HG02973 (cell line): Measurements from ENCODE around the gene IL18R1.

Experiments used
- ATAC-seq: cut with Tn5 transposase; IDR thresholded peaks from one replicate; pipeline ENCODE4 v1.9.1; 2021; ENCODE audit warnings: moderate library complexity; ENCODE audit not compliant: unreplicated experiment

Gene IL18R1

DNA sequence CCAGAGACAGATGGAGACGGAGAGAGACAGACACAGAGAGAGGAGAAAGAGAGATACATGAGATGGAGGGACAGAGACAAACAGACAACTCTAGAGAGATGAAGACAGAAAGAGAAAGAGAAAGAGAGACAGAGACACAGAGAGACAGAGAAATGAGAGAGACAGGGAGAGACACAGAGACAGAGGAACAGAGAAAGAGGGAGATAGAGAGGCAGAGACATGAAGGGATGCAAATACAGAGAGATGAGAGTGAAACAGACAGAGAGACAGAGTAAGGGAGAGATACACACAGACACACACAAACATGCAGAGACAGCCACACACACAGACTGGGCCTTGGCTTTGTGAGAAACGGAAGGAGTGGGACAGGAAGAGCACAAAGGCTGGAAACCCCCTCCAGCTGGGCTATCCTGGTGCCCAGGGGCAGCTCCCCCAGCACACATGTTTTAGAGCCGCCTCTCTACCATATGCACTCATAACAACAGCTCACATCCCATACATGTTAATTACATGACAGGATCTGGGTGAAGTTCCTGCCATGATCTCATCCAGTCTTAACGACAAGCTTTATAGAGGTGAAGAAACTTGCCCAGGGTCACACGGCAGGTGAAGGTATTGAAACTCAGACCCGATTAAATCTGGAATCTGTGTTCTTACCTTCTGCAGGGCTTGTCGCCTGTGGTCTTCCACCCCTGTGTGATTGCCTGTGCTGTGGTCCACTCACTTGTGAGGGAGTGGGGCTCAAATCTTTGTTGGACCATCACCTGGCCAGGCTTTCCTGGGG, 32.4 kb downstream of the IL18R1 start:
- no peak for ATAC-seq

DNA sequence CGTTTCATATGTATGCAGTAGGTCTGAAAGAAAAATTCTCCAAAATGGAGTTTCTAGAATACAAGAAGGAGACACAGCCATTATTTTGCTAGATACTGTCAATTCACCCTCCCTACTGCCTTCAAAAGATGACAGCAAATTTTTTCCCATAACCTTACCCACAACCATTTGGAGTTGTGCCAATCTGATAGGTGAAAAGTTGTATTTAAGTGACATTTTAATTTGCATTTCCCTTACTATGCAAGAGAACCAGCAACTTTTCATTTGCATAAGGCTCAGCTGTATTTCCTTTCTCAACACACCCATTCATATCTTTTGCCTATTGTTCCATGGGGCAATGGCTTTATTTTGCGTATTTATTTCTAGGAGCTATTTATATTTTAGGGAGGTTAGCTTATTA, 36.0 kb downstream of the IL18R1 start:
- no peak for ATAC-seq

DNA sequence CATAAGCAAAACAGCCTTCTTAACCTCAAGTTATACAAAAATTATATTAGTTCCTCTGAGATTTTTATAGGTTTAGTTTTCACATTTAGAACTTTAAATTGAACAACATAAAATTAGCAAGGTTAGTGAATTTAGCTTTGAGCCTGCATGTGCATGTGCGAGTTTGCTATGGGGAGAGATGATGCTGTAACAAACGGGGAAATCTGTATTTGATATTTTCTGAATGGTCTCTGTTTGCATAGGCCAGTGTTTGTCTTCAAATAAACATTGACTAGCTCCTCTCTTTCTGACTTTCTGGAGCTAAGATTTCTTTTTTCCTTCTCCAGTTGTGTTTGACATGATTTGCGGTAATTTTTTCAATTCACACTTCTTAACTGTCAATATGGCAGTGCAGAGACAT, 36.5 kb downstream of the IL18R1 start:
- no peak for ATAC-seq

DNA sequence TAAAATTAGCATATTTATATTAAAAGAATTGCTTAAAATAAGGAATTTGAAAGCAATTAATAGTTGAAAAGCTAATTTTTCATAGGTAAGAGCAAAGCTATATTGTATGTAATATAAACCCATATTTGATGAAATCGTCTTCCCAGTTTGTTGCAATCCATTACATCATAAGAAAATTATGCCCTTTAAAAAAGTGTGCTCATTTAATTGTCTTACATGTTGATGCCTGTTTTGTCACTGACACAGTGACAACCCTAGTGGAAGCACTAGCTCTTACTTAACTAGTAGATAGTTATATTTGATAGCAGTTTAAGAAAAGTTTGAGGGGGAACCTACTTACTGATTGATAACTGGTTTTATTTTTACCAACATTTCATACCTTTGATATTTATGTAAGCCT, 37.3 kb downstream of the IL18R1 start:
- ATAC-seq: no peak

DNA sequence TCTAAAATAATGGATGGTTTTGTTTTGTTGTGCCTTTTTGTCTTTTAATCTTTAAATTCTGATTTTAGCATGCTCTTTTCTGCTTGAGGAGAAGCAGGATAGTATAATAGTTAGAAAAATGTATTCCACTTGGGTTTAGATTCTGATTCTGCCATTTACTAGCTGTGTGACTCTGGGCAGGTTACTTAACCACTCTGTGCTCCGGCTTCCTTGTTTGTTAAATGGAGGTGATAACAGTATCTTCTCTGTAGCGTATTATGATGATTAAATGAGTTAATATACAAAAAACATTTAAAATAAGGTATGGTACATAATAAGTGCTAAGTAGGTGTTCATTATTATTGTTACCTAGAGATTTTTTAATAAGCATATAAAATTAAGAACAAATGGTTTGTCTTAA, 40.4 kb downstream of the IL18R1 start:
- no peak for ATAC-seq

DNA sequence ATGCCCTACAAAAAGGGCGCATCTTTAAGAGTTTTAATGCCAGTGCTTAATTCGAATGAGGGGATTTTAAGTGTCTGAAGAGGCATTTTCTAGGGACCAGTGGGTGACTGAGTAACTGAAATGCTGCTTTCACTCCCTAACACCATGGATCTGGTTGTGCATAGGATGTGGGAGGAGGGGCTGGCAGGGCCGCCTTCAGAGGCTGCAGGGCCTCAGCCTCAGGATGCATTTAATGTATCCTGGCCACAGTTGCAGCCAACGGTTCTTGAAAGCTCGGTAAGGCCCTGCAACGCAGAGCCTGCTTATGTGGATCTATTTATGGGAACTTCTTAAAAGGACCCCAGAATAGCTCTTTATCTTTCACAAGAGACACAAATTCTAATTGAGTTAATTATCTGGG, 41.6 kb downstream of the IL18R1 start:
- no peak for ATAC-seq

DNA sequence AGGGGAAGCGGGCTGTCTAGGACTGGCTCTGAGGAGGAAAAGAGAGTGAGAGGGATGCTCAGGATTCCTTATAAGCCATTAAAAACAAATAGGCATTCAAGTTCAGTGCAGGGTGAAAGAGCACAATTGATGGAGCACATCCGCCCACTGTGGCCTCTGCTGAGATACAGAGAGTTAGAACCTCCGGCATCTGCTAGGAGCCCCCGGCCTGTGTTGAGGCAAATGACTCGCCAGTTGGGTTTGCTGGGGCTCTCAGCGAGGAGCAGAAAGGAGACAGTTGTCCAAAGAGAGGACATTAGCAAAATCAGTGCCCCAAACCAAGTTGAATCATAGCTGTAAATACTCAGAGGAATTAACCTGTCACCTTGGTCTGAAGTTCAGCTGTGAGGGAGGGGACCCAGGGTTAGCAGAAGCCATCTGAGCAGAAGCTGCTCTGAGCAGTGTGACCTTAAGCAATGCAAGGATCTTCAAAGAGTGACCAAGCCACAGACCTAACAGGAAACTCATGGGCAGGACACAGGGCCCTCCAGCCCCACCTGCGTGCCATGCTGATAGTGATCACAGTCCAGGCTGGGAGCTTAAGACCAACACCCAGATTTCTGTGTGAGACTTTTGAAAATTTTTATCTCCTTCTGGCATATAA, 44.0 kb downstream of the IL18R1 start:
- no peak for ATAC-seq

DNA sequence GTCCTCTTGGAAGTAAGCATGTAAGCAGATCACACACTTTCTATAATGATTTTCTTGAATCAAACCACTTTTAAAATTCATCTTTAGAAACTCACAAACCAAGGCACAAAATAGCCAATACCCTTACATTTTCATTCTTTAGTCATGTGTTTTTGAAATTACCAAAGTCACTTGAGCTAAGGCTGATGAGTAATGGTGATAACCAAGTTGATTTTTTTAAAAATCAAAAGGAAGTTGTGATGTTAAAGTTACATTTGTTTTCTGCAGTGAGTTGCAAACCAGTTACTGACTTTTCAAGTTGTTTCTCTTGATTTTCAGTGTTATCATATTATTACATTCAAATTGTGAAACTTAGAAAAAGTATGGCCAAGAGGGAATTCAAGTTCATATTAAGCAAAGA, 45.9 kb downstream of the IL18R1 start:
- ATAC-seq: no peak

DNA sequence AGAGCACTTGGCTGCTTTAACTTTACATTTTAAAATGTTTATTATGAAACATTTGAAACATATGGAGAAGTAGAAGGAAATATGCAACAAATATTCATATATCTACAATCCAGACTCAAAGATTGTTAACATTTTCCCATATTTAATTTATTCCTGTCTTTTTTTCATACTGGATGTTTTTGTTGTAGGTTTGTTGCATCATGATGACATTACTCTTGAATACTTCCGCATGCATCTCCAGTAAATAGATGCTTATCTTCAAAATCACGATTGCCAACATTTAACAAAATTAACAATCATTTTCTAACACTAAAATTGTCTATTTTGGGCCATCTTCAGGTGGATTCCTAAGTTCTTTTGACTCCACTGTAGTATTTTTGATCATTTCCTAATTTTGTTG, 46.3 kb downstream of the IL18R1 start:
- ATAC-seq: no peak

DNA sequence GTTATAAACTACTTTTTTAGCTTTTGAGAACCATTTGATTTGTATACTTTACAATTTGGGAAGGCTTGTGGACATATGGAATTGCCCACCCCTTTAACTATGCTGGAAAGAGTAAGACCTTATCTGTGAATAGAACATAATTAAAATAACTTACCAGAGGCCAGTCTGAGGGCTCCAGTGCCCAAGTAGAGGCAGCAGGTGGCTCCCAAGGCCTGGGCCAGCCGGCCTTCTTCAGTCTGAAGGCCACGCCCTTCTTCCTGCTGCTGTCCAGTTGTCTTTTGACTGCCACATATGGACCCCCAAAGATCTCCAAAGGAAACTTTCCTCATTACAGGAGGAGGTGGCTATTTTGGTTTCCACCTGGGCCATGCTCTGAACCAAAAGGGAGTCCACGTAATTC, 55.4 kb downstream of the IL18R1 start:
- ATAC-seq: no peak

DNA sequence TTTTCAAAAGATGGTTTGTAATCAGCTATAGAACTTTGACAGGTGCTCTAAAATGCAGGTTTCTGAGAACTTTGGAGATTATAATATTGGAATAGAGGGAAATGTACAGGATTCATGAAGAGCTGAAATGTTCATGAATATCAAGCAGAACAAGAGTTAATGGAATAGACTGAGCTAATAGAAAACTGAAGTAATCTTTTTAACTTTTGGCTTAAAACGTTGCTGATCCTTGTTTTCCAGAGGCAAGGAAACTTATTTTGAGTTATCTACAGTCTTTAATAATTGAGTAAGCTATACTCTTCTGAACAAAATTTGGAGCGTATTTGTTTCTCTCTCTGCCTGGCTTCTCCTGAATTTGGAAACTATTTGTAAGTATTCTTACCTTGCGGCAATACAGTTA, 56.6 kb downstream of the IL18R1 start:
- ATAC-seq: no peak

DNA sequence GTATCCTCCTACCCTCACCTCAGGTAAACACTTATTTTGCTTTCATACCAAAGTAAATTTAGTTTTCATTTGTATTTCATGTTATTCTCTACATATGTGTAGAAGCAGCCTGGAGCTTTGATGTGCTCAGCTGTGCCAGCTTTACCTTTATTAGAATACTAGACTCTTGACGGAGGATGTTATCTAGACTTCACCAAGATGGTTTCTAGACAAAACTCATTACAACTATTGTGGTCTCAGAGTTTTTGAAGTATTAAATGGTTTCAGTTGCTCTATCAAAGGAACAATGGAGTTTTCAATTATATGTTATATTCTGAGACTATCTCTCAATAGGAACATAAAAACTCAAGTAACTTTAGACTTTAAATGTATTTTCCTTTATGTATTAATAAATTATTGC, 62.4 kb downstream of the IL18R1 start:
- peak; percentile 62 for ATAC-seq

DNA sequence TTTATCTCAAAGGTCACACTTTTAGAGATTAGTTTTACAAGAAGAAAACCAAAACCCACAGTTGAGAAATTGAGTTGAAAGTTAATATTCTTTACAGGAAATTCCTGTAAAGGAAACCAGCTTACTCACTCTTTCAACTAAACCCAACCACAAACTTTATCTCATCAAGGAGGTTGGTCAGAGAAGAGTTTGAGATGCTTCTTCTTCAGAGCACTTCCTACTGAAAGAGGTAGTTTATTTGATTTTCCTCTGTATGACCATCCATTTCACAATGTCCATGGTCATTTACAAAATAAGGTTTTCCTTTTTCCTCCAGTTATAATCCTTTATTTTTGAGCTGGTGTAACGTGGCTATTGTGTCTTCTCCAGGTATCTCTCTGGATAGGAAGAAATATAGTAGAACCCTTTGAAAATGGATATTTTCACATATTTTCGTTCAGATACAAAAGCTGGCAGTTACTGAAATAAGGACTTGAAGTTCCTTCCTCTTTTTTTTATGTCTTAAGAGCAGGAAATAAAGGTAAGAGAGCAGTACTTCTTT, 62.9 kb downstream of the IL18R1 start:
- ATAC-seq: peak; percentile 82

DNA sequence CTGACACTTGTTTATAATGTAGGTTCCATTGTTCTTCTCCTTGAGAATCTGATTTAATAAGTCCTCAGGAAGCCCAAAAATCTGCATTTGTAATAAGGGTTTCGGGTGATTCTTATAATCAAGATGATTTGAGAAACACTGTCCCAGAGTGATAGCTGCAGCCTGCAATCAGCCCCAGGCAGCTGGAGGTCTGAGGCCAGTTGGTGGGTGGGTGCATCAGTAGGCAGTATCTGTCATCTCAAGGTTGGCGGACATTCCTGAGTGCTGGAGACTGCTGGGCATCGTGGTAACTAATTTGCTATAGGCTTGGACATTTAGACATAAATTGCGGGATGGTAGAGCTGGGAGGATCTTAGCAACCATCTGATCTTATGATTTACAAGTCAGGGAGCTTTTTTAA, 64.7 kb downstream of the IL18R1 start:
- no peak for ATAC-seq

DNA sequence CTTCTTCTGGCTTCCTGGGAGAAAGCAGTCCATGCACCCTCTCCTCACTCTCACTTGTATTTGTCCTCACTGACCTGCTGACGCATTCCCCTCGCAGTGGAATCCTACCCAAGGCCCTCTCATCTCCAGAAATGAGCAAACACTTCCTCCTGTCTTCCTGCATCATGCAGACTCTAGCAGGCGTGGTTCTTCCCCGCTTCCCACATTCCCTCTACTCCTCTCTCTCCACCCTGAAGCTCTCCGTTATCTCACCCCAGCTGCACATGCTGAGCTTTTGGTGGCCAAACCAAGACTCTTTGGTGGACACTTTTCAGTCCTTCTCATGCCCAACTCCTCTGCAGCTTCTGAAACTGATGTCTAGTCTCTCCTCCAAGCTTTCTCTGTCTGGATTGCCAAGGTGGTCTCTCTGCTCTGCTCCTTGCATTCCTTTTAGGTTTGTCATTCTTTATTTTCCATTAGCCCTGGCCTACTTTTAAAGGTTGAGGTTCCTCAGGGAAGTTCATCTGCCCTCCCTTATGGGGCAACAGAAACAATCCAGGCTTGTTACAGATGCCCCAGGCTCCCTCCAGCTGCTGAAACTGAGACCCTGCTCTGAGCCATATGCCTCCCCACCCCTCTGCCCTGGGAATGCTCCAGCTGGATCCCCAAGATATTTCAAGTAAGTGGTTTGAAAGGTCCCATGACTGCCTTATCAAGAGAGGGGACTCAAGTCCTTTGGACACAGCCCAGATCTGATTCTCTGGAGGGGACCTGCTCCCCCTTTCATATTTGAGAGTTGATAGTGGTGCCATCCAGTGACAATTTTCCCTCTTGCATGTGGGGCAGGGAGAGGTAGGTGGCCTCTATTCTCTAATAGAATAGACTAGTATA, 66.5 kb downstream of the IL18R1 start:
- ATAC-seq: no peak

DNA sequence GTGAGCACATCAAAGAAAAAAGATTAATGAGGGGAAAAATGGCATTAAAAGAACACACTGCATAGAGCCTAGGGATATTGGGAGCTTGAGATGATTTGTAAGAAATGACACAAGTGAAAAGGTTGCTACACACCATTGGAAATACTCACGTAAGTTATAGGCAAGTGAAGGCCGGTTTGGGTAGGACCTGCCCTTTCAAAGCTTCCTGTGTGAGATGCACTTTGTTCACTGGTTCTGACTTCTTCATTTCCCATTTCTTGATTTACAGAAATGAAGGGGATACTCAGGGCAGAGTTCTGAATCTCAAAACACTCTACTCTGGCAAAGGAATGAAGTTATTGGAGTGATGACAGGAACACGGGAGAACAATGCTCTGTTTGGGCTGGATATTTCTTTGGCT, 67.3 kb downstream of the IL18R1 start, which contains the start of gene IL18RAP:
TSS of gene IL18RAP (plus strand) at position 251 of the 400 bp plus-strand sequence. CDS start at position 369, 118 bp downstream.
- no peak for ATAC-seq

DNA sequence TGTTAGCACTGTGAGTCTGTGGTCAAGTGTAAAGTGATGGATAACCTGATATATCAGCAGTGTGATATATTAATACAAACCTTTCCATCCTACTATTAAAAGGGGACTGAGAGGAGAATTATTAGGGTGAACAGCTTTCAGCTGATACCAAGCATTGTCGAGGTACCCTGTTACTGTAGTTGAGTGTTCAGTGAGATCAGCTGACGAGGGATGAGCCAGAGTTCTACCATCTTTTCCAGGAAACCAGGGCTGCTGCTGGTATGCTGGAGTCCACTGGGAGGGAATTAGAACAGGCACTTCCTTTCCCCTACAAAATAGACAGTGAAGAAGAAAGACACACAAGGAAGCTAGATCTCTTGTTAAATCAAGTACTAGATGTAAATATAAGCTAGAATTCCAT, 67.8 kb downstream of the IL18R1 start:
- no peak for ATAC-seq

DNA sequence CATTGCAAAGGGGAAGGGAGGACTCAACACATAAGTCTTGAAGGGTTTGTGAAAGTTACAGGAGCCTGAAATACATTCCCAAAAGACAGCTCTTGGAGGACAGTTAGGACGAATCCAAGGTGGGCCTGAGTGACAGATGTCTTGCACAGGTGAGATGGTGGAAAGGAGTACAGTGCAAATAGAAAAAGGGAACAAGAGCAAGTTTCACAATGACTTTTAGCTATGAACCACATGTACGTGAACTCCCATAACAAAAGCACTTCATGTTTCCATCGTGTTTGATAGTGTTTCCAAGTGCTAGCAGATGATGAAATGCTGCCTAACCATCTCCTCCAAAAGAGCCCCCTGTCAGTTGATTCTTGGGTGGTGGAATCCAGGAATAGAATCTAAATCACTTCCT, 69.2 kb downstream of the IL18R1 start:
- ATAC-seq: peak; percentile 93

DNA sequence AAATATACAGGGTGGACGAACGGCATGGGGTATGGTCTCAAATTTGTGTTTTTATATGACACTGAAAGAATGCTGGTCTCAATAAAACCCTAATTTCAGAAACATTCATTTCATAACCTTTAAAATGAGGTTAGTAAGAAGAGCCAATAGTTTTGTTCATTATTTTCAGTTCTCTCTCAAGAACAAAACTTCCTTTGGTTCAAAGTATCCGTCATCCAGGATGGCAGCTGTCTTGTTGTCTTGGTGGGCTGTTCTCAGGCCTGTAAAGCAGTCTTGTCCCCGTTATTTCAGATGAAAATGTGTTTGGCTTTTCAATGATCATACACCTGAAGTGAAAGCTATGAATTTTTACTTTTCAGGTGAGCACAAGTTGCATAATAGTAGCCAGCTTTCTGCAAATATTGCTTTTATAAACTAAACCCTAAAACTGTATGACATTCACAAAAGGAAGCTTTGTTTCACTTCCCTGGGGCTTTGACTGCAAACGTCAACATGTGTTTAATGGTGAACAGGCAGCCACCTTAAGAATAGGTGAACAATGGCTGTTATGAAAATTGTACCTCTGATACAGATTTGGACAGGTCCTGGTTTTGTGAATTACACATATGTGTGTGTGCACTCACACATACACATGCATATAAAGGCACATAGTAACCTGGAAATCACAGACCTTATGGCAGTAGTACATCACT, 70.0 kb downstream of the IL18R1 start:
- ATAC-seq: no peak

DNA sequence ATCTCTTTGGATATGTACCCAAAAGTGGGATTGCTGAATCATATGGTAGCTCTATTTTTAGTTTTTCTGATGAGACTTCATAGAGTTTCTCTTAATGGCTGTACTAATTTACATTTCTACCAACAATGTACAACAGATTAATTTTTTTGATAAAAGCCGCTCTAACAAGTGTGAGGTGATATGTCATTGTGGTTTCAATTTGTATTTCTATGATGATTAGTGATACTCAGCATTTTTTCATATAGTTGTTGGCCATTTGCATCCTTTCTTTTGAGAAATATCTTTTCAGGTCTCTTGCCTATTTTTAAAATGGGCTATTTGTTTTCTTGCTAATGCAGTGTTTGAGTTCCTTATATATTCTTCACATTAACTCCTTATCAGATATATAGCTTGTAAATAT, 71.7 kb downstream of the IL18R1 start:
- no peak for ATAC-seq

DNA sequence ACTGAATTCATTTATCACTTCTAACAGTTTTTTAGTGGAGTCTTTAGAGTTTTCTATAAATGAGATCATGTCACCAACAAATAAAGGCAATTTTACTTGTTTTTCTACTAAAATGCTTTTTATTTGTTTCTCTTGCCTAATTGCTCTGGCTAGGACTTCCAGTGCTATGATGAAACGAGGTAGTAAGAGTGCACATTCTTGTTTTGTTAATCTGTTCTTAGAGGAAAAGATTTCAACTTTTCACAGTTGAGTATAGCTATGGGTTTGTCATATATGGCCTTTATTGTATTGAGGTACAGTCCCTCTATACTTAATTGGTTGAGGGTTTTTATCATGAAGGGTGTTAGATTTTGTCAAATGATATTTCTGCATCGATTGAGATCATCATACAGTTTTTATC, 73.0 kb downstream of the IL18R1 start:
- no peak for ATAC-seq
